M059J (cell line): Measurements from ENCODE around the gene LKAAEAR1. TPM values are rescaled to one million over a fixed set of nuclear protein-coding genes. Genes with fewer than 3 reads are reported as not detected.
"Not testable (repeated sequence)": the region's sequence is repeated elsewhere in the genome, so short reads cannot be mapped to it uniquely, and the experiment has no call there.

ENCODE experiments used
- DNase-seq: peaks from one replicate; pipeline ENCODE4 v3.0.0-alpha.2; 2012; ENCODE audit warnings: low read depth
- total RNA-seq: library from RNA; depleted of rRNA; stranded (reverse); fragments of >200 nt; shearing (Covaris generic); gene quantifications from 2 replicates; pipeline ENCODE4 v1.2.3, GENCODE V29; 2014

The LKAAEAR1 gene
- total RNA-seq, 1 experiment from 2014 or later: not detected

DNA sequence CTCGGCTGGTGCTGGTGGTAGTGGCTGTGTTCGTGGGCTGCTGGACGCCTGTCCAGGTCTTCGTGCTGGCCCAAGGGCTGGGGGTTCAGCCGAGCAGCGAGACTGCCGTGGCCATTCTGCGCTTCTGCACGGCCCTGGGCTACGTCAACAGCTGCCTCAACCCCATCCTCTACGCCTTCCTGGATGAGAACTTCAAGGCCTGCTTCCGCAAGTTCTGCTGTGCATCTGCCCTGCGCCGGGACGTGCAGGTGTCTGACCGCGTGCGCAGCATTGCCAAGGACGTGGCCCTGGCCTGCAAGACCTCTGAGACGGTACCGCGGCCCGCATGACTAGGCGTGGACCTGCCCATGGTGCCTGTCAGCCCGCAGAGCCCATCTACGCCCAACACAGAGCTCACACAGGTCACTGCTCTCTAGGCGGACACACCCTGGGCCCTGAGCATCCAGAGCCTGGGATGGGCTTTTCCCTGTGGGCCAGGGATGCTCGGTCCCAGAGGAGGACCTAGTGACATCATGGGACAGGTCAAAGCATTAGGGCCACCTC lies 14.3 kb upstream of the LKAAEAR1 start:
- no peak for DNase-seq

DNA sequence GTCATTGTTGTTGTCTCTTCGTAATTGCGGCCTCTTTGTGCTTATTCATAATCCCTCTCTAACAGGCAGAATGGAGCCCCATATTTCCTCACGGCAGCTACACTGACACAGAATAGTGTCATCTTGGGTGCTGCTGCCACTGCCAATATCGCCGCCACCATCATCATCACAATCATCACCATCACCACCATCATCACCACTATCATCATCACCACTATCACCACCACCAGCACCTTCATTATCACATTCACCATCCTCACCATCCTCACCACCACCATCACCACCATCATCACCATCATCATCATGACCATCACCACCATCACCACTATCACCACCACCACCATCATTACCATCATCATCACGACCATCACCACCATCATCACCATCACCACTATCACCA lies 12.3 kb upstream of the LKAAEAR1 start:
- DNase-seq: no peak

DNA sequence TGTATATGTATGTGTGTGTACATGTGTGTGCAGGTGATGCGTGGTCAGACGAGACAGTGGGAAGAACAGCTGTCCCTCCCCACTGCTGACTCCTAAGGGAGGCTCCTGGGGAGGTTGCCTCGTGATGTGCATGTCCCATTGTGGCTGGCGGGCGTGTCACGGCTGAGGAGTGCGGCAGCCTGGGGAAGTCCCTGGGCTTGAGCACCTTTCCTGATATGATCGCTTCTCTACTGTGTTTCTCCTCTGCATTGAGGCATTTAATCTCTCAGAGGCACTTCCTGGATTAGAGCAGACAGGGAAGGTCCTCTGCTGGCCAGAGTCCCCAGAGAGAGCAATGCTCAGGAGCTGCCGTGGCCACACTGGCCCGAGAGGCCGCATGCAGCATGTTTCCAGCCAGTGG lies 11.7 kb upstream of the LKAAEAR1 start:
- DNase-seq: no peak

DNA sequence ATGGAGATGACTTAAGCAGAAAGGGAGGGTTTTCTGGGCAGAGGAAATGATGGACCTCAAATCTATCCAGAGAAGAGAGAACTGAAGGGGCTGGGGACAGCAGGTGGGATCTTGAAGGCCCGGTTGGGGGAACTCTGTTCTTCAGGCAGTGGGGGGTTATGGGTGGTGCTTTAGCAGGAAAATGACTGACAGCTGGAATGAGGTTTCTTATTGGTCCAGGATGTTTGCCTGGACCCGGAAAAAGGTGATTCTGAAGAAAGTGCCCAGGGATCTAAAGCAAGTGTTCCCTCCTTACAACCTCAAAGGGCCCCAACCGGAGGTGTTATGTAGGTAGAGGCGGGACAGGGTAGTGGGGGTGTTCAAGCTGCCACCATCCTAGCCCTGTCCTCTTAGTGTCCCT lies 11.3 kb upstream of the LKAAEAR1 start:
- DNase-seq: no peak

DNA sequence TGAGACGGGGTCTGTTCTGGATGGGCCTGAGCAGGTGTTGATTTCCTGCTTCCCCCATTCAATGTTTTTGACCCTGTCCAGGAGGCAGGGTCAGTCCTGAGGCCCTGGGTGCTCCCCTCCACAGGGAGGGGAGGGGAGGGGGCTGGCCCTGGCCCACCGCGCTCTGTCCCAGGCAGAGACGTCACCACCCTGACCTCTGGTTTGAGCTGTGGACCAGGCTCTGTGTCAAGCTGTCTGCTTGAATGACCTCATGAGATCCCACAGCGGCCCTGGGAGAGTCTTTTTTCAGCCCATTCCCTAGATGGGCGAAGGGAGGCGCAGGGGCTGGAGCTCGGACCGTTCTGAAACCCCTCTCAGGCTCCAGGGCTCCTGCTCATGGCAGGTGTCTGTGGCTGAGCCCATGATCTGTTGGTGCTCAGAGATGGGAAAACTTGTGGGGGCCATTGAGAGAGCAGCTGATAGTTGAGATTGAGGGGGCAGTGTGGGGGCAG lies 8.9 kb upstream of the LKAAEAR1 start:
- no peak for DNase-seq

DNA sequence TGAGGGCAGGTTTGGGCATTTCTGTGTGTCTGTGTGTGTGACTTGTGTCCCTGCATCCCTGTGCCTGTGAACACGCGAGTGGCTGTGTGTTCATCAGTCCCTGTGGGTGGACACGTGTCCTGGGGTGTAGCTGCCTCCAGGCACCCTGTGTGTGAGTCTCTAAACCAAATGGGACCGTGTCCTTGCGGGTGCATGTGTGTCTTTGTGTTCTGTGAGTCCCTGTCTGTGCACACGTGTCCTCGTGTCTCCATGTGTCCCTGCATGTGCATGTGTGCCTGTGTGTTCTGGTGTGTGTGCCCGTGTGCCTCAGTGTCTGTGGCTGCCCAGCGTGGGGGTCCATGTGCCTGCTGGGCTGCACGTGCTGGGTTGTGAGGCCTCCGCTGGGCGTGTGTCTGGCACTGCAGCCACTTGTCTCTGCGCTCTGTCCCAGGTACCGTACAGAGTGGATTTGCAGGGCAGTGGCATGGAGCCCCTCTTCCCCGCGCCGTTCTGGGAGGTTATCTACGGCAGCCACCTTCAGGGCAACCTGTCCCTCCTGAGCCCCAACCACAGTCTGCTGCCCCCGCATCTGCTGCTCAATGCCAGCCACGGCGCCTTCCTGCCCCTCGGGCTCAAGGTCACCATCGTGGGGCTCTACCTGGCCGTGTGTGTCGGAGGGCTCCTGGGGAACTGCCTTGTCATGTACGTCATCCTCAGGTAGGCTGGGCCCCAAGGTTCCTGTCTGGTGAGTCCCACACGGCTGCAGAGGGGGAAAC lies 8.2 kb upstream of the LKAAEAR1 start:
- DNase-seq: no peak

DNA sequence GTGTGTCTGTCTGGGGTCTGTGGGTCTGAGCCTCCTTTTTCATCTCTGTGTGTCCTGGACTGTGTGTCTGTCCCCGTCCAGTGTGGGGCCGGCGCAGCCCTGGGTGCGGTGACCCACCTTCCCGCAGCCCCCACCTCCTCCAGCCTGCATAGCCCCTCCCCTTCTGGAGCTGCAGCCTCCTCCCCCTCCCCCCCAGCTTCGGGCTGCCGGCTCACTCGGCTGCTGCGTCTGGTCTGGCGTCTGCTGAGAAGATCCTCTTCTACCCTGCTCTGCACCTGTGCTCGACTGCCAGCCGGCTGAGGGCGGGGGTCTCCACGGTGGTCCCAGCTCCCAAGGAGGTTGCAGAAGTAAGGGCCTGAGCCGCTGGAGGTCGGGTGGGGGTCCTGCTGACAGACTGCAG lies 7.6 kb upstream of the LKAAEAR1 start:
- DNase-seq: no peak

DNA sequence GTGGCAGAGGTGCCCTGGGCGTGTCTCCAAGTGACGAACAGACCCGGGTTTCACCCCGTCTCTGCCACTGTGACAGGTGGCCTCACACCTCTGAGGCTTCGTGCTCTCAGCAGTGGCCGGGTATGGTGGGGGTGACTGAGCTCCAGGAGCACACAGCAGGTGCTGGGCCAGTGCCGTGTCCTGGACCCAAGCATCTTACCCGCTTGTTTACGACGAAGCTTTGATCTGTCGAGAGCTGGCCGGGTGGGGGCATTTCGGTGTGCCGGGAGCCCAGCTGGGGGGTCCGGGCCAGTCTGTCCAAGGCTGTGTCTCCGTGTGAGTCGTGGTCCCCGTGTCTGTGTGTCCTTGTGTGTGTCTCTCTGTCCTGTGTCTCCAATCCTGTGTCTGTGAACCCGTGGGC lies 7.1 kb upstream of the LKAAEAR1 start:
- DNase-seq: no peak

DNA sequence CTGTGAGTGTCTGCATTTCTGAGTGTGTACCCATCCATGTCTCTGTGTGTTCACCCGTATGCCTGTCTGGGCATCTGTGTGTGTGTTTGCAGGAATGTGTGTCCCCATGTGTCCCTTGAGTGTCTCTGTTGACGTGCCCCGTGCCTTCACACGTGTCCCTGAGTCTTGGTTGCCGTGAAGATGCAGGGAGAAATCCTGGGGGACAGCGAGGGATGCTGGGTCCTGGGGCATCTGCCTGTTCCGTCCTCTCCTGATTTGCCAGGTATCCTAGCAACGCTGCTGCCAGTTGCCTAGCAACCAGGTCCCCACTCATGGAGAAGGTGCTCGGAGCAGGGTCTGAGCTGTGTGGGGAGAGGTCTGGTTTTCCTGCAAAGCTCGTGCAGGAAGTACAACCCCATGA lies 6.0 kb upstream of the LKAAEAR1 start:
- DNase-seq: no peak

DNA sequence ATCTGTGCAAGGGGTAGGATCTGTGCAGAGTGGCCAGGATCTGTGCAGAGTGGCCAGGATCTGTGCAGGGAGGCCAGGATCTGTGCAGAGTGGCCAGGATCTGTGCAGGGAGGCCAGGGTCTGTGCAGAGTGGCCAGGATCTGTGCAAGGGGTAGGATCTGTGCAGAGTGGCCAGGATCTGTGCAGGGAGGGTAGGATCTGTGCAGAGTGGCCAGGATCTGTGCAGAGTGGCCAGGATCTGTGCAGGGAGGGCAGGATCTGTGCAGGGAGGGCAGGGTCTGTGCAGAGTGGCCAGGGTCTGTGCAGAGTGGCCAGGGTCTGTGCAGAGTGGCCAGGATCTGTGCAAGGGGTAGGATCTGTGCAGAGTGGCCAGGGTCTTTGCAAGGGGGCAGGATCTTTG lies 4.4 kb upstream of the LKAAEAR1 start:
- DNase-seq: not testable (repeated sequence)

DNA sequence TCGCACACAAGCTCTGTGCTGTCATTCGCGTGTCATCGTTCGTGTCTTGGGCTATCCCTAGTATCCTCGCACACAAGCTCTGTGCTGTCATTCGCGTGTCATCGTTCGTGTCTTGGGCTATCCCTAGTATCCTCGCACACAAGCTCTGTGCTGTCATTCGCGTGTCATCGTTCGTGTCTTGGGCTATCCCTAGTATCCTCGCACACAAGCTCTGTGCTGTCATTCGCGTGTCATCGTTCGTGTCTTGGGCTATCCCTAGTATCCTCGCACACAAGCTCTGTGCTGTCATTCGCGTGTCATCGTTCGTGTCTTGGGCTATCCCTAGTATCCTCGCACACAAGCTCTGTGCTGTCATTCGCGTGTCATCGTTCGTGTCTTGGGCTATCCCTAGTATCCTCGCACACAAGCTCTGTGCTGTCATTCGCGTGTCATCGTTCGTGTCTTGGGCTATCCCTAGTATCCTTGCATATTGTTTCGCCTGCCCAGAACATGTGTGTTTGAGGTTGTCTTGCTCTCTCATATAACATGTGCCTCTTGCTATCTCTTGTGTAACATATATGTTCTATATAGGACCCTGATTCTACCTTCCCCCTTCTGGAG lies 3.1 kb upstream of the LKAAEAR1 start:
- DNase-seq: not testable (repeated sequence)

DNA sequence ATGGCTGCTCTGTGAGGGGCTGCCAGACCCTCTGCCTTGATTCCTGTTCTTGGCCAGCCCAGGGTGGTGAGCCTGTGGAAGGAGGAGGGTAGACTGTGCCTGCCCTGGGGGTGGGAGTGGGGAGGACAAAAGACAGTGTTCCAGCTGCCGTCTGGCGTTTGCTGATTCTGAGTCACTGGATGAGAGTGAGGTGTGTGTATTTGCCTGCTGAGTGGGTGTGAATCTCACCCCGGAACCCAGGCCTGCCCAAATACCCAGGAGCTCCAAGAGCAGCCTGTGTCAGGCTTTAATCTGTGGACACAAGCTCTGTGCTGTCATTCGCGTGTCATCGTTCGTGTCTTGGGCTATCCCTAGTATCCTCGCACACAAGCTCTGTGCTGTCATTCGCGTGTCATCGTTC lies 2.6 kb upstream of the LKAAEAR1 start:
- no peak for DNase-seq

DNA sequence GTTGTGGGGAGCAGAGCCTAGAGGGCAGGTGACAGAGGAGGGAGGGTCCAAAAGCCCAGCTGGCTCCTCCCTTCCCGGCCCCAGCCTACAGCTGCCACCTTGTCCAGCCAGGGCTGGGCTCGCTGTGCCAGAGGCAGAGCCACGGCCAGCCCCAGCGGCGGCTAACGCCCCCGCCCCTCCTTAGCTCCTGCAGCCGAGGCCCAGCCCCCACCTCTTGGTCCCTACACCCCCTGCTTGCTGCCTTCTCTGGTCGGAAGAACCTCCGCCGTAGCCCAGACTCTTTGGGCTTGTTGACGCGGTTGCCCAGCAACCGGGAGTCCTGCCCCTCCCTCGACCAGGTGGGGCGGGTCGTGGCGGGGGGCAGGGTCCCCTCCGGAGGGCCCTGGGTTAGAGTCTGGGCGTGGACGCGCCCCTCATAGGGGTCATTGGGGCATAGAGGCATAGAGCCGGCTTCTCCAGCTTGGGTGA lies 521 bp upstream of the LKAAEAR1 start:
- no peak for DNase-seq

DNA sequence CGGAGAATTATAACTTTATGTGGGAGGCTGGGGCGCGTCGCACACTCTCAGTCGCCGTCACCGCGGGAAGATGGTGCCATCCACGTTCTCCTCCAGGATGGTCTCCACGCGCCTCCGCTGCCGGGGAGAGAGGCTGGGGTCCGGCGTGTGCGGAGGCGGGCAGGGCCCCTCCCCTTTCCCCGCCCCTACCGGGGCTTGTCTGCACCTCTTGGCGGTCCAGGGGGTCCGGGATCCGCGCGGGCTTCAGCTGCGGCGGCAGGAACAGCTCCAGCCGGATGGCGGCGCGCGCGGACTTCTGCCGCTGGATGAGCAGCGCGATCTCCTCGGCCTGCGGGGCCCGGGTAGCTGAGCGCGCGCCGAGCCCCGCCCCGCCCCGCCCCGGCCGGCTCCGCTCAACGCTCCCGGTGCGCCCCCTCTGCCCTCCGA lies 807 bp downstream of the LKAAEAR1 start:
- peak; percentile 70 for DNase-seq

DNA sequence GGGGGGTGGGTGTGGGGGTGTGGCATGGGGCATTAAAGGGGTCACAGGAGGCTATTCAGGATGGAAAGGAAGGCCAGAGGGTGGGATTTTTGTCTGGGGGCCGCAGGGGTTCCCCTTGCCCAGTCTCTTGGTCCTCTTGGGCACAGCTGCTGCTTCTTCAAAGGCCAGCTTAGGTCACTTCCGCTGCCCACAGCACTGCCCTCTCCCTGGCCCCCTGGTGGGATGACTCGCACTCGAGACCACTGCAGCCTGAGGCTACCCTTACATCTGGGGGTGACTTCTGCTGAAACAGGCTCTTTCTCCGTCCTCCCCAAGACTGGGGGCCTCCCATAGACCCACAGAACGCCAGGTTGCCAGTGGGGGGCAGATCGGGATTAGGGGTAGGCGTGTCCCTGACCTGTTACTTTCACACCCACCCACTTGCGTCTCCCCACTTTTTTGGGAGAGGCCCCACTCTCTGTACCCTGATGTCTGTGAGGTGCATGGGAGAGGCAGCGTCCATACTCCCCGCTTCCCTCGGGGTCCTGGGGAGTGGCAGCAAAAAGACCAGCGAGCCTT lies 1.3 kb downstream of the LKAAEAR1 start:
- DNase-seq: no peak

DNA sequence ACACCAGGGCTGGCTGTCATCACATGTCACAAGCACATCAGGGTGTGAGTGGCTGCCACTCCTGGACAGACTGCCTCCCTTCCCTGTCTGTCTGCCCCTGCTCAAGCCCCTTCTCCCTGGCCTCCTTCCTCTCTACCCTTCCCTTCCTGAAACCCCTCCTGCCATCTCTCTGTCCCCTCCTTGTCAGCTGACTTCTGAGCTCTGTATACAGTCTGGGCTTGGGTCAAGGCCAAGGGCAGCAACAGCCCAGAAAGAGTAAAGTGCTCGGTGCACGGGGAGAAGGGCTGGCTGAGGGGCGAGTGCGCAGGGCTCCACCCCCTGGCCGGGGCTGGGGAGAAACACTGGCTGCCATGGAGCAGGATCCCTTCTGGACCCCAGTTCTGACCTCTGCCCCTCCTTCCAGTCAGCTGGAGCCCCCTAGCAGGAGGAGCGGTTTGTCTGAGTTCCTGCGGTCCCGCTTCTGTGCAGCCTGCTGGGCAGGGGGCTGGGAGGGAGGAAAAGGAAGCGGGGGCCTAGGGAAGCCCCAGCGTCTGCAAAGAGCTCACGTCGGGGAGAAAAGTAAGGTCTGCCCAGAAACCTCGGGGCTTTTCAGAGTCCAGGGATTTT lies 2.0 kb downstream of the LKAAEAR1 start:
- DNase-seq: no peak

DNA sequence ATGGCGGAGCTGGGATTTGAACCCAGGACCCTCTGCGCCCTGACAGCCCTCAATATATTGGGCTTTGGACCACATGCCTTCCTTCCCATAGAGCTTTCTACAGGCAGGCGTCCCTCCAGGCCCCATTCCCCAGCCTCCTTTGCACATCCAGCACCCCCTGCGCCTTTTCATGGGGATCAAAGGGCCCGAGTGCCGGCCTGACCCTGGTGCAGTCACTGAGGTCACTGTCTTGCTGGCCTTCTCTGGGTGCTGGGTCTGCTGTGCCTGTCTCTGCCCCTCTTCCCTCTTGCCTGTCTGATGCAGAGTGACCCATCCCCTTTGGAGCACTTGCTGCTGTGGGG lies 2.6 kb downstream of the LKAAEAR1 start:
- no peak for DNase-seq

DNA sequence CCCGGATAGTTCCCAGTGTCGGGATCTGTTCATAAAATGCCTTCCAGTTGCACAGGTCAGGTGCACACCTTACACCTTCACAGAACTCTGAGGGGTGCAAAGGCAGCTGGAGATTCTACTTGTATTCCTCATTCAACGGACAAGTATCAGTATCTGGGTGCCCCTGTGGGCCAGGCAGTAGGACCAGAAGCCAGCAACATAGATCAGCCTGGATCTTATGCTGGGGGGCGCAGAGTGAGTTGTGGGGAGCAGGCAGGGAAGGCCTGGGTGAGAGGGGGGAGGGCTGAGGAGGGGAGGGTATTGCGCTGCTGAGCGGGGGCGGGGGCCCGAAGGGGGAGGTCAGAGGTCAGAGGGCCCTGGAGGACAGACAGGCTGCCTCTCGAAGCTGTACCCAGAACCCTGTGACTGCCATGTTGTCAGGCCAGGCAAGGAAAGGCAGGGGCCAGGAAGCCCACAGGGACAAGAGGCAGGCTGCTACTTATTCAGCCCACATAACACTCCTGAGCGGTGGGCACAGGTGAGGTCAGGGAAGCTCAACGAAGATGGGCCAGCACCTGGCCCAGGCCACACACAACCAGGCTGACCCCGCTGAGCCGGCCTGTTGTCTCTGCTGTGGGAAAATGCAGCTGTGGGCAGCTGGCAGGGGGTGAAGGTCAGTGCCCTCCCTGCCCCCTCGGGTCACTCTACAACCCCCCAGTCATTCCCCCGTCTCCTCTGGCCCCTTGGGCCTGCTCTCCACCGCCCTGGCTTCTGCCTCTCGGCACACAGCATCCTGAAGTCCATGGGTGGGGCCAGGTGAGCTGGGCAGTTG lies 3.2 kb downstream of the LKAAEAR1 start:
- DNase-seq: no peak

DNA sequence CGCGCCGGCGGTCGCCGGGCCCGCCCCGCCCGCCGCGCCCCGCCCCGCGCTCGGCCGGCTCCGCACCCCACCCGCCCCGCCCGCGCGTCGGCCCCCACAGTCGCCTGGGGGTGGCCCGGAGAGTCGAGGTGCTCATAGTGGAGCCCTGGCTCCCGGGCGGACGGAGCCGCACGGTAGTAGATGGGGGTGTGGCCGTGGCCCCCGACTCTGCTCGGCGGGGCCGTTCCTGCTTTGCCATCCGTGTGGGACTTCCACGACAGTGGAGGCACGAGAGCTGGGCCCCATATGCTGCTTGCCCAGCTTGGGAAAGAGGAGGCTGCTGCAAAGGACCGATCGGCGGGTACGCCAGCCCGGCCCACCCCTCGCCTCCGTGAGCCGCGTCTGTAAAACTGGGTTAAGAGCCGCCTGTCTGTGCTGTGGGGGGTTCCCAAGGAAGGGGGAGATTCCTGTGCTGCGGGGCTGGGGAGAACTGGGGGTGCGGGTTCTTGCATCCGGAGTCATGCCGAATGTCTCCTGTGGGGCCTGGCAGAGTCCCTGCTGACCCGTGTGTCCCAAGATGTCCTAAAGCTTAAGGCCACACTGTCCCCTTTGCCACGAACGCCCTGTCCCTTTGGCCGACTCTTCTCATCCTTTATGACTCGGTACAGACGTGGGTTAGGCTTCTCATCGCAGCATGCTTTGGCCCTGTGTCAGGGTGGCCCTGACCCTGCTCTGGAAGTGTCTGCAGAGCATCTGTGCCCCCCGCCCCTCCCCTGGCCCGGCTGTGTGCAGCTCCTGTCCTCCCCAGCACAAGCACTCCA lies 4.0 kb downstream of the LKAAEAR1 start, which contains the start of gene OPRL1:
TSS of gene OPRL1 (plus strand) at position 70 of the 800 bp plus-strand sequence. CDS start 12,639 bp downstream, outside the sequence.
- no peak for DNase-seq

DNA sequence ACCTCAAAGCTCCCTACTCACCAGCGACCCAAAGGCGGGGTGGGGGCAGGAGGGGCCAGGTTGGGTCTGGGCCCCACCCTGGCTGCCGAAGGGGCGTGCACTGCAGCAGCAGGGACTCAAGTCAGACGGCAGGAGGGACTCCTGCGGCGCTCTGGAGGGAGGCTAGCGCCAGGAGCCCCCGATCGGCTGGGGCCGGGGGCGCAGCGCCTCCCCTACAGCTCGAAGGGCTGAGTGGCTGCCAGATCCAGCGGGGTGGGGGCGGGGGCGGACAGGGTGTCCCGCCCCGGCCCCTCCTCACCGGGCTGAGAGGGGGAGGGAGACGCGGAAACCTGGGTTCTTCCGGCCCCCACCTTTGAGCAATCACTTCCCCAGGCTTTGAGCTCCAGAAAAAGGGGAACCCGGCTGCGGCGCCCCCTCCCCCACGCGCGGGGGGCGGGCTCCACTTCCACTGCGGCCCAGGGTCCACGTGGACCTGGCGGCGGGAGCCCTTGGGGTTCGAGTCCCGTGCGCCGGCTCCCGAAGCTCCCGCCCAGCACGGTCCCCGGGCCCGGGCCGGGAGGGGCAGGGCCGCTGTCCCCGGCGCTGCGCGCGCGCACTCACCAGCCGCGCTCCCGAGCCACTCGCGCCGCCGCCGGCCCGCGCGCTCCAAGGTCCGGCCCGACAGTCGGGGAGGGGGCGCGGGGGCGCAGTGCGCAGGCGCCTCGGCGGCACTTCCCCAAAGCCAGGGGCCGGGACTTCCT lies 4.8 kb downstream of the LKAAEAR1 start, which contains the start of gene RGS19:
TSS of gene RGS19 (minus strand) at position 246 of the 740 bp plus-strand sequence. CDS start 2,632 bp downstream, outside the sequence.
- DNase-seq: peak; percentile 70
